KOPT-K1 (cell line): ENCODE data around the gene CIDEA.

Experiments
- H3K27ac ChIP-seq: fragments of 200-600 bp; sonication (generic); 2 replicates; pipeline ENCODE4 v1.5.1; 2016; ENCODE audit warnings: antibody characterized with exemption, mild to moderate bottlenecking, low read depth, low read length; ENCODE audit not compliant: poor library complexity, severe bottlenecking
- H3K36me3 ChIP-seq: fragments of 200-600 bp; sonication (generic); 2 replicates; pipeline ENCODE4 v1.5.1; 2017; ENCODE audit warnings: antibody characterized with exemption, mild to moderate bottlenecking, low read length, moderate library complexity; ENCODE audit not compliant: insufficient read depth
- H3K9me3 ChIP-seq: fragments of 200-600 bp; sonication (generic); 2 replicates; pipeline ENCODE4 v1.5.1; 2017; ENCODE audit warnings: antibody characterized with exemption, low read length, mild to moderate bottlenecking; ENCODE audit not compliant: insufficient read depth, poor library complexity, severe bottlenecking

CIDEA gene

DNA sequence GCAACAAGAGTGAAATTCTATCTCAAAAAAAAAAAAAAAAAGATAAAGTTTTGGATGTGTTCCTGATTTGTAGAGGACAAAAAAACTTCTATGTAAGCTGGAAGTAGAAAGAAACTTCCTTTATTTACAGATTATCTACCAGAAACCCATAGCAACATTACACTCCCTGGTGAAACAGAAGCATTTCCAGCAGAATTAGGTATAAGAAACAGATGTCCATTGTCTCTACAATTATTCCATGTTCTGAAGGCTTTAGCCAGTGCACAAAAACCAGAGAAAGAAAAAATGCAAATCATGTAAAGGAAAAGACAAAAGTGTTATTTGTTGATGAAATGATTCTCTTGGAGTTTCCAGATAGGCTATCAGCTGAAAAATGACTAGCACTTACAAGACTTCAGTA is 58.8 kb downstream of the CIDEA start:
- H3K27ac ChIP-seq, result no peak overlapping the region
- peaks cover 33% of the 10 kb centered on the region for H3K9me3 ChIP-seq
- H3K36me3 ChIP-seq, result no peaks in the 10 kb centered on the region

DNA sequence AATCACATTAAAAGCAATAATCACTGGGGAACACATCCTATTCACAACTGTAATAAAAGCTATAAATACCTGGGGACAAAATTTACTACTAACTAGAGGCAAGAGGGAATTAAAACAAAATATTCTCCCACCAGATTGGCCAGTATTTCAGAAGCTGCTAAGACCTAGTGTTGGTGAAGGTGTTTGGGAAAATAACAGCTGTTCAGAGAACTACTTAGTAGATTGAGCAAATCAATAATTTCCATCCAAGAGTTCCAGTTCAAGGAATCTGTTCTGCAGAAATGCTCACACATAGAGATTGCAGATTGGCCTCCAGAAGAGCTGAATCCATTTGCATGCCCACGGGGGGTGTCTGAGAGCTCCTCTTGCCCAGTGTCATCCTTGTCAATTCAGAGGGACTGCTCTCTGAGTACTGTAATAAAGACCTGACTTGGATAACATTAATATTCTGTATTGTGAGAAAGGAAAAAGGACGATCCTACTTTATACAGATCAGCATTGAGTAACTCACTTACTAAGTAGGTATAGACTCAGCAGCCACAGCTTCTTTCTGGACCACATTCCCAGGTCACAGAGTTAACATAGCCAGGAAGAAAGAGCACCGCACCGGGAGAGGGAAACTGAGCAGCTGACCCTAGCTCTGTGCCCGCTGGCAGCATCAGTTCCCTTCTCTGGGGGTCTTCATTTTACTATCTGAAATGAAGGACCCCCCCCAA is 59.5 kb downstream of the CIDEA start:
- H3K9me3 ChIP-seq, result peaks cover 27% of the 10 kb centered on the region
- H3K27ac ChIP-seq, result no peak overlapping the region
- H3K36me3 ChIP-seq, result no peaks in the 10 kb centered on the region

- Histone ChIP-seq H3K36me3 (no peaks in the 10 kb centered on the region), H3K27ac (no peak overlapping the region), H3K9me3 (peaks cover 17% of the 10 kb centered on the region)
Measured at GRCh38 chr18:12314591-12315305, 60.6 kb downstream of the CIDEA start.

- Histone ChIP-seq H3K27ac (no peak overlapping the region), H3K9me3 (peaks cover 16% of the 10 kb centered on the region), H3K36me3 (no peaks in the 10 kb centered on the region)
Measured at GRCh38 chr18:12315490-12315889, 61.3 kb downstream of the CIDEA start.

- Histone ChIP-seq H3K27ac (no peak overlapping the region), H3K36me3 (no peaks in the 10 kb centered on the region), H3K9me3 (peaks cover 16% of the 10 kb centered on the region)
Measured at GRCh38 chr18:12315911-12316310, 61.8 kb downstream of the CIDEA start.

DNA sequence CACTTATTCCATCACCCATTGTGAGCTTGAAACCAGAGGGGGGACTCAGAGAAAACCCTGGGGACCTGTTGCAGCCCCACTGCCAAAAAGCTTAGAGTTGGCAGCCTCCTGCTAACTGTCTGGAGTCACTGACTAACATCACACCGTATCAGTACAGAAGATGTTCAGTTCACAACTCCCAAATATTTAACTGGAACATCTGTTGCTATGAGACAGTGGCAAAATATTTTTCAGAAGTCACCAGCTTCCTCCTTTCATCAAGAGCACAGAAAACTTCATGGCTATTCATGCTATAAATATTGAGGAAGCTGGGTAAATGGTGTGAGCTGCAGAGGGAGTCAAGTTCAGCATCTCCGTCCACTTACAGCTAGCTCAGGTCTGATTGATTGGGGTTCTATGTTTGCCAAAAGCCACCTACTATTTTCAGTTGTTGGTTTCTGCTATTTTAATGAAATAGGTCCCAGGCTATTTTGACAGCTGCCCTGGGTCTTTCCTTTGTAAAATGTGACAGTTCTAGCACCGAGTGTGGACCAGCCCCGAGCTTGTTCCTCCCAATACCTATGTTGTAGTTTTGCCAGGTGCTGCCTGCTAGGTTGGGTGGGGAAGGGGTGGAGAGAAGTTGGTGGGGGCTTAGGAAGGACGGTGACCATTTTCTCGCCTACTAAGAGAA is 63.6 kb downstream of the CIDEA start:
- no peaks in the 10 kb centered on the region for H3K9me3 ChIP-seq
- H3K27ac ChIP-seq, result no peak overlapping the region
- no peaks in the 10 kb centered on the region for H3K36me3 ChIP-seq

DNA sequence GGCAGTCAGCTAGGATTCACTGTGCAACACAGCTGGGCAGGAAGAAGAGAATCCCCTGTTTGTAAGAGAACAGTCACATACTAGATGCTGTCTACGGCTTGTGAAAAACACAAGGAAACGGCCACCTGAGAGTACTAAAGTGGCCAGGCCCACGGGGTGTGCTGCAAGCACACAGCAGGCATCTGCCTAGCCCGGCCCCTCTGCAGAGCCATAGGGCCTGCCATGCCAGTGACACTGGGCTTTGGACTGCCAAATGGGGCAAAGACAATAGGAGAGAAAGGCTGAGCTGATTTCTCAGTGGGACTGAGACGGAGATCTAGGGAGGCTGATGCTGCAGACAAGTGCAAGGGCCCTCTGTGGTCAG is 64.2 kb downstream of the CIDEA start:
- no peak overlapping the region for H3K27ac ChIP-seq
- no peaks in the 10 kb centered on the region for H3K9me3 ChIP-seq
- H3K36me3 ChIP-seq, result no peaks in the 10 kb centered on the region

DNA sequence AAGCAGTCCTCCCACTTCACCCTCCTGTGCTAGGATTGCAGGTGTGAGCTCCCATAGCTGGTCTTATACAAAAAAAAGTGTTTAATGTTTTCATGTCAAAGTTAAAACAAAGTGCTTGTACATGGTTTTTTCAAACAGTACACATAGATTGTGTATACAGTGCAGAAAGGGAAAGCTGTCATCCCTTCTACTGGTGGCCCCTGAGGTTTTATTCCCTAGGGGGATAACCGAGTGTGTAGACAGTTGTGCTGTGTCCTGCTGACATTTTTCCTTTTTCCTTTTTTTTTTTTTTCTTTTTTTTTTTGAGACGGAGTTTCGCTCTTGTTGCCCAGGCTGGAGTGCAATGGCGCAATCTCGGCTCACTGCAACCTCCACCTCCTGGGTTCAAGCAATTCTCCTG is 64.7 kb downstream of the CIDEA start:
- Histone ChIP-seq H3K9me3 (no peaks in the 10 kb centered on the region), H3K36me3 (no peaks in the 10 kb centered on the region), H3K27ac (no peak overlapping the region)

GRCh38 chr18:12321333-12321732 is 67.2 kb downstream of the CIDEA start:
- no peak overlapping the region for H3K27ac ChIP-seq
- H3K36me3 ChIP-seq, result peaks cover 22% of the 10 kb centered on the region
- H3K9me3 ChIP-seq, result no peaks in the 10 kb centered on the region

- Histone ChIP-seq H3K9me3 (no peaks in the 10 kb centered on the region), H3K36me3 (peaks cover 60% of the 10 kb centered on the region), H3K27ac (no peak overlapping the region)
Measured at GRCh38 chr18:12324991-12325725, 71.0 kb downstream of the CIDEA start.

GRCh38 chr18:12325726-12326245 is 71.6 kb downstream of the CIDEA start:
- no peaks in the 10 kb centered on the region for H3K9me3 ChIP-seq
- no peak overlapping the region for H3K27ac ChIP-seq
- H3K36me3 ChIP-seq, result peaks cover 67% of the 10 kb centered on the region

GRCh38 chr18:12326711-12327460 is 72.7 kb downstream of the CIDEA start:
- Histone ChIP-seq H3K36me3 (peaks cover 74% of the 10 kb centered on the region), H3K27ac (no peak overlapping the region), H3K9me3 (no peaks in the 10 kb centered on the region)
